A673 (cell line): Measurements from ENCODE around the gene JAKMIP1. TPM values are rescaled to one million over a fixed set of nuclear protein-coding genes. Genes with fewer than 3 reads are reported as not detected.

Experiments
- BruUV-seq: library from RNA; stranded (reverse); fragments of 400-500 nt; replicated peaks from 2 replicates; lab custom pipeline; 2021; lab: Mats Ljungman, UMichigan
- CTCF ChIA-PET: fragments of 300-600 bp; sonication (Branson Sonifier 250); formaldehyde crosslinking; loops from one replicate; lab custom pipeline; 2022; ENCODE audit warnings: antibody characterized with exemption; lab: Charles Lee
- POLR2A ChIA-PET: fragments of 300-600 bp; sonication (Branson Sonifier 250); formaldehyde crosslinking; loops from one replicate; lab custom pipeline; 2022; ENCODE audit warnings: antibody characterized with exemption; ENCODE audit not compliant: low non-redundant PET; lab: Charles Lee
- DNase-seq: peaks from one replicate; pipeline ENCODE4 v3.0.0-alpha.2; 2015; ENCODE audit warnings: low spot score
- H3K27ac ChIP-seq: fragments of 200-600 bp; sonication (generic); 2 replicates; pipeline ENCODE4 v1.5.1; 2016; ENCODE audit warnings: mixed run types, low read depth, mild to moderate bottlenecking, mixed read lengths, antibody characterized with exemption, low read length; ENCODE audit not compliant: poor library complexity, severe bottlenecking
- H3K27me3 ChIP-seq: fragments of 200-600 bp; sonication (generic); replicated peaks from 2 replicates; pipeline ENCODE4 v1.6.1; 2017; ENCODE audit warnings: mixed run types, low read depth, mild to moderate bottlenecking, mixed read lengths, antibody characterized with exemption, low read length; ENCODE audit not compliant: insufficient read depth, poor library complexity
- H3K36me3 ChIP-seq: fragments of 200-600 bp; sonication (generic); 2 replicates; pipeline ENCODE4 v1.6.1; 2016; ENCODE audit warnings: mixed run types, mild to moderate bottlenecking, mixed read lengths, antibody characterized with exemption, low read length; ENCODE audit not compliant: insufficient read depth, poor library complexity, severe bottlenecking
- H3K4me1 ChIP-seq: fragments of 200-600 bp; sonication (generic); 2 replicates; pipeline ENCODE4 v1.6.1; 2017; ENCODE audit warnings: mixed run types, mild to moderate bottlenecking, mixed read lengths, antibody characterized with exemption, low read length; ENCODE audit not compliant: insufficient read depth, poor library complexity, severe bottlenecking
- H3K4me3 ChIP-seq: fragments of 200-600 bp; sonication (generic); 2 replicates; pipeline ENCODE4 v1.5.1; 2016; ENCODE audit warnings: low read depth, mixed run types, mild to moderate bottlenecking, mixed read lengths, low read length; ENCODE audit not compliant: poor library complexity, severe bottlenecking
- H3K9me3 ChIP-seq: fragments of 200-600 bp; sonication (generic); 2 replicates; pipeline ENCODE4 v1.6.1; 2016; ENCODE audit warnings: mixed run types, low read depth, mild to moderate bottlenecking, mixed read lengths, antibody characterized with exemption, low read length; ENCODE audit not compliant: poor library complexity, severe bottlenecking
- CTCF ChIP-seq: fragments of 300-800, 200-600 bp; sonication (generic); conservative IDR thresholded peaks from 2 replicates; pipeline ENCODE4 v1.5.1; 2017; ENCODE audit warnings: low read depth, mild to moderate bottlenecking, antibody characterized with exemption, low read length, moderate library complexity, mixed read lengths
- EZH2 ChIP-seq: fragments of 200-600 bp; sonication (generic); IDR thresholded peaks from 2 replicates; pipeline ENCODE4 v1.6.1; 2017; ENCODE audit warnings: borderline replicate concordance, low read depth, mild to moderate bottlenecking, mixed read lengths, antibody characterized with exemption, low read length; ENCODE audit not compliant: poor library complexity, severe bottlenecking
- intact Hi-C: fragments of 100-400 bp; cut with micrococcal nuclease; formaldehyde crosslinking; loops from one replicate; pipeline ENCODE4 v1.10.0; 2022; ENCODE audit not compliant: unreplicated experiment
- total RNA-seq: library from RNA; stranded (reverse); gene quantifications from 2 replicates; pipeline ENCODE4 v1.2.3, GENCODE V29; 2021

The JAKMIP1 gene
- total RNA-seq, 1 experiment from 2014 or later = not detected

GRCh38 chr4:6021831-6022606 lies 178.3 kb downstream of the JAKMIP1 start:
- BruUV-seq = no TSS peak
- Histone ChIP-seq H3K27me3 (peaks cover 3% of the 10 kb centered on the region), H3K27ac (no peak overlapping the region), H3K36me3 (no peaks in the 10 kb centered on the region), H3K4me3 (no peak overlapping the region), H3K4me1 (no peaks in the 10 kb centered on the region), H3K9me3 (no peaks in the 10 kb centered on the region)
- no peak for DNase-seq
- POLR2A ChIA-PET = no interaction called here
- CTCF ChIA-PET = no interaction called here
- TF ChIP-seq EZH2 (no peak), CTCF (no peak)
- intact Hi-C loops = no loop called here

DNA sequence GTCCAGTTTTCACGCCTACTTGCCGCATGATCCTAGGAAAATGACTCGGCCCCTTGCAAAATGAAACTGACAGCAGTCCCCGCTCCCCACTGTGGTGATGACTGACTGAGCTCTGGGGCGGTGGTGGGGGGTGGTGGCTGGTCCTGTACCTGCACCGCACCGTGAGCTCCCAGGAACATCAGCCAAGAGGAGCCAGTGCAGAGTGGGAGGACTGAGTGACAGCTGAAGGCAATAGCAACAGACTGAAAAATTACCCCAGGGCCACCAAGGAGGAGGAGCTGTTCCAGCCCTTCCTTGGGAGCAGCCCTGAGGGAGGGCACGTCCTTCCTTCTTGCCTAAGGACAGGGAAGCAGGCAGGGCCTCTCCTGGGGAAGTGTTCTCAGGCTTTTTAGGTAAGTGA lies 179.7 kb downstream of the JAKMIP1 start:
- no peak for DNase-seq
- no peaks in the 10 kb centered on the region for H3K9me3 ChIP-seq
- TF ChIP-seq CTCF (no peak), EZH2 (no peak)
- POLR2A ChIA-PET = no interaction called here
- CTCF ChIA-PET = no interaction called here
- H3K27ac ChIP-seq = no peak overlapping the region
- no peaks in the 10 kb centered on the region for H3K4me1 ChIP-seq
- intact Hi-C loops = no loop called here
- peaks cover 3% of the 10 kb centered on the region for H3K27me3 ChIP-seq
- BruUV-seq = no TSS peak
- H3K36me3 ChIP-seq = no peaks in the 10 kb centered on the region
- no peak overlapping the region for H3K4me3 ChIP-seq

- ChIA-PET POLR2A (interaction anchor here (0.5 kb wide), 1 partner anchor 170 kb away, joined by 7 read pairs; no protein-coding TSS in a partner anchor), CTCF (no interaction called here)
- no peaks in the 10 kb centered on the region for H3K9me3 ChIP-seq
- BruUV-seq = no TSS peak
- TF ChIP-seq CTCF = peak; percentile 94
- no peak for TF ChIP-seq EZH2
- no peak overlapping the region for H3K4me3 ChIP-seq
- H3K4me1 ChIP-seq = no peaks in the 10 kb centered on the region
- H3K27me3 ChIP-seq = peaks cover 3% of the 10 kb centered on the region
- no peak overlapping the region for H3K27ac ChIP-seq
- H3K36me3 ChIP-seq = no peaks in the 10 kb centered on the region
- intact Hi-C loops = no loop called here
- DNase-seq = peak; percentile 74
Measured at GRCh38 chr4:6019316-6020263, 180.8 kb downstream of the JAKMIP1 start.
